GM23338 (cell line): ENCODE data around the gene GDF7. TPM values are rescaled to one million over a fixed set of nuclear protein-coding genes. Genes with fewer than 3 reads are reported as not detected.

Experiments used
- ATAC-seq: fragments of 200-7000 bp; cut with Tn5 transposase; 3 replicates; pipeline ENCODE4 v1.9.1; 2020
- DNase-seq: peaks from one replicate; pipeline ENCODE4 v3.0.0-alpha.2; 2015; ENCODE audit warnings: low spot score
- H2AFZ ChIP-seq: fragments of 200-600 bp; sonication (generic); 2 replicates; pipeline ENCODE4 v1.8.0; 2016; ENCODE audit warnings: antibody characterized with exemption, mild to moderate bottlenecking, moderate library complexity
- H3F3A ChIP-seq: fragments of 200-600 bp; sonication (generic); replicated peaks from 2 replicates; pipeline ENCODE4 v1.8.0; 2017; ENCODE audit warnings: antibody characterized with exemption, mixed run types, low read depth
- H3K27ac ChIP-seq: fragments of 200-600 bp; sonication (generic); 2 replicates; pipeline ENCODE4 v1.6.1; 2016; ENCODE audit warnings: low read depth
- H3K27me3 ChIP-seq: fragments of 200-600 bp; sonication (generic); 2 replicates; pipeline ENCODE4 v1.8.0; 2016; ENCODE audit warnings: mild to moderate bottlenecking, mixed run types, moderate library complexity; ENCODE audit not compliant: insufficient read depth
- H3K36me3 ChIP-seq: fragments of 200-600 bp; sonication (generic); 2 replicates; pipeline ENCODE4 v1.8.0; 2016; ENCODE audit warnings: mild to moderate bottlenecking; ENCODE audit not compliant: insufficient read depth
- H3K4me1 ChIP-seq: fragments of 200-600 bp; sonication (generic); 2 replicates; pipeline ENCODE4 v1.8.0; 2016; ENCODE audit warnings: mild to moderate bottlenecking, moderate library complexity; ENCODE audit not compliant: insufficient read depth
- H3K4me2 ChIP-seq: fragments of 200-600 bp; sonication (generic); 2 replicates; pipeline ENCODE4 v1.7.1; 2017; ENCODE audit warnings: mixed run types
- H3K4me3 ChIP-seq: fragments of 200-600 bp; sonication (generic); 2 replicates; pipeline ENCODE4 v1.6.1; 2016; ENCODE audit warnings: mixed run types
- H3K79me2 ChIP-seq: fragments of 200-600 bp; sonication (generic); replicated peaks from 2 replicates; pipeline ENCODE4 v1.8.0; 2017; ENCODE audit warnings: mild to moderate bottlenecking; ENCODE audit not compliant: insufficient read depth
- H3K9me2 ChIP-seq: fragments of 200-600 bp; sonication (generic); 2 replicates; pipeline ENCODE4 v1.8.0; 2017; ENCODE audit not compliant: insufficient read depth
- H4K20me1 ChIP-seq: fragments of 200-600 bp; sonication (generic); replicated peaks from 2 replicates; pipeline ENCODE4 v1.8.0; 2017; ENCODE audit warnings: mild to moderate bottlenecking; ENCODE audit not compliant: insufficient read depth
- H3K27ac Mint-ChIP-seq: 2 replicates; pipeline ENCODE4 v1.8.0; 2020; ENCODE audit warnings: inconsistent platforms, mild to moderate bottlenecking, moderate library complexity, mixed read lengths
- H3K27me3 Mint-ChIP-seq: 3 replicates; pipeline ENCODE4 v1.8.0; 2022; ENCODE audit warnings: low read depth, mild to moderate bottlenecking, moderate library complexity, mixed read lengths, inconsistent platforms; ENCODE audit not compliant: insufficient read depth, poor library complexity
- H3K36me3 Mint-ChIP-seq: 3 replicates; pipeline ENCODE4 v1.8.0; 2021; ENCODE audit warnings: low read depth, mild to moderate bottlenecking, inconsistent platforms, moderate library complexity, mixed read lengths
- H3K4me1 Mint-ChIP-seq: 3 replicates; pipeline ENCODE4 v1.8.0; 2020; ENCODE audit warnings: mild to moderate bottlenecking, inconsistent platforms, mixed read lengths
- H3K4me3 Mint-ChIP-seq: 3 replicates; pipeline ENCODE4 v1.8.0; 2021; ENCODE audit warnings: moderate library complexity, mild to moderate bottlenecking, inconsistent platforms, mixed read lengths
- H3K9me3 Mint-ChIP-seq: 3 replicates; pipeline ENCODE4 v1.8.0; 2020; ENCODE audit warnings: moderate library complexity, mild to moderate bottlenecking, inconsistent platforms, mixed read lengths
- CTCF ChIP-seq, 2 experiments: fragments of 200-600 bp in 1 of 2; sonication (generic) in 1 of 2; conservative IDR thresholded peaks; 2 replicates each; pipeline versions ENCODE4 v1.5.1 to v1.6.1; 2016 to 2017; ENCODE audit warnings: antibody characterized with exemption in 2 of 2, low read depth in 2 of 2, mild to moderate bottlenecking in 2 of 2, moderate library complexity in 1 of 2
- ETS1 ChIP-seq: IDR thresholded peaks from 2 replicates; pipeline ENCODE4 v1.6.1; 2016; ENCODE audit warnings: antibody characterized with exemption
- EZH2 ChIP-seq: fragments of 200-600 bp; sonication (generic); IDR thresholded peaks from one replicate; pipeline ENCODE4 v1.8.0; 2017; ENCODE audit warnings: antibody characterized with exemption, mild to moderate bottlenecking, low read depth; ENCODE audit not compliant: unreplicated experiment
- JUNB ChIP-seq: IDR thresholded peaks from one replicate; pipeline ENCODE4 v1.6.1; 2016; ENCODE audit warnings: antibody characterized with exemption; ENCODE audit not compliant: unreplicated experiment
- NANOG ChIP-seq: IDR thresholded peaks from 2 replicates; pipeline ENCODE4 v1.6.1; 2016; ENCODE audit warnings: antibody characterized with exemption, borderline replicate concordance
- POLR2AphosphoS5 ChIP-seq: IDR thresholded peaks from 2 replicates; pipeline ENCODE4 v1.6.1; 2016; ENCODE audit warnings: antibody characterized with exemption, low read depth
- REST ChIP-seq: IDR thresholded peaks from one replicate; pipeline ENCODE4 v1.6.1; 2018; ENCODE audit warnings: antibody characterized with exemption; ENCODE audit not compliant: unreplicated experiment
- STAT1 ChIP-seq: IDR thresholded peaks from one replicate; pipeline ENCODE4 v1.6.1; 2016; ENCODE audit warnings: antibody characterized with exemption; ENCODE audit not compliant: unreplicated experiment
- ZNF114 ChIP-seq: fragments of 250-450 bp; sonication (Bioruptor Pico); IDR thresholded peaks from 2 replicates; pipeline ENCODE4 v1.5.0; 2020; ENCODE audit warnings: mild to moderate bottlenecking, moderate library complexity
- ZNF462 ChIP-seq: fragments of 250-450 bp; sonication (Bioruptor Pico); IDR thresholded peaks from 2 replicates; pipeline ENCODE4 v1.5.0; 2020; ENCODE audit warnings: mild to moderate bottlenecking, moderate library complexity
- polyA plus RNA-seq: library from polyadenylated mRNA; unstranded; fragments of >200 nt; fragmentation: Nextera tagmentation; extraction: Ambion mirVana; gene quantifications from 2 replicates; pipeline ENCODE4 v1.2.1, GENCODE V29; 2016
- total RNA-seq: library from RNA; depleted of rRNA; stranded (reverse); fragments of >200 nt; shearing (Covaris generic); gene quantifications from 2 replicates; pipeline ENCODE4 v1.2.3, GENCODE V29; 2014

The GDF7 gene
- total and polyA plus RNA-seq, 2 experiments from 2014 or later, result 0.19 to 0.52 TPM

- DNase-seq, result no peak
- H3K9me2 ChIP-seq, result no peaks in the 10 kb centered on the region
- H3K4me2 ChIP-seq, result no peak overlapping the region
- TF ChIP-seq ETS1 (no peak), JUNB (no peak), POLR2AphosphoS5 (no peak), CTCF (conservative IDR thresholded peaks at IDR 0.05; ENCODE audit: low read depth in 2 of 2) (no peak), STAT1 (no peak)
- Mint-ChIP-seq H3K27me3 (peaks cover 7% of the 10 kb centered on the region), H3K9me3 (no peaks in the 10 kb centered on the region), H3K4me3 (no peak overlapping the region), H3K4me1 (peaks cover 8% of the 10 kb centered on the region; the same call in 2 of the 3 replicates), H3K36me3 (no peaks in the 10 kb centered on the region), H3K27ac (no peak overlapping the region)
- no peak overlapping the region for H3K27ac ChIP-seq
- H4K20me1 ChIP-seq, result no peaks in the 10 kb centered on the region
- no peaks in the 10 kb centered on the region for H3K79me2 ChIP-seq
- no peaks in the 10 kb centered on the region for H3K27me3 ChIP-seq
- H3F3A ChIP-seq, result no peaks in the 10 kb centered on the region
- H2AFZ ChIP-seq, result no peak overlapping the region
- H3K36me3 ChIP-seq, result no peaks in the 10 kb centered on the region
- no peak for ATAC-seq
- no peak overlapping the region for H3K4me3 ChIP-seq
- H3K4me1 ChIP-seq, result no peaks in the 10 kb centered on the region
Measured at GRCh38 chr2:20620271-20620681, 46.7 kb upstream of the GDF7 start.

GRCh38 chr2:20620696-20621365 is 46.1 kb upstream of the GDF7 start:
- Histone ChIP-seq H3K79me2 (no peaks in the 10 kb centered on the region), H3K9me2 (no peaks in the 10 kb centered on the region), H3F3A (no peaks in the 10 kb centered on the region), H3K36me3 (no peaks in the 10 kb centered on the region), H4K20me1 (no peaks in the 10 kb centered on the region), H3K27ac (no peak overlapping the region), H3K4me3 (no peak overlapping the region), H2AFZ (no peak overlapping the region), H3K4me1 (no peaks in the 10 kb centered on the region), H3K27me3 (no peaks in the 10 kb centered on the region), H3K4me2 (no peak overlapping the region)
- no peak for ATAC-seq
- Mint-ChIP-seq H3K4me1 (peaks cover 8% of the 10 kb centered on the region; the same call in 2 of the 3 replicates), H3K27me3 (peaks cover 7% of the 10 kb centered on the region), H3K9me3 (no peaks in the 10 kb centered on the region), H3K4me3 (no peak overlapping the region), H3K27ac (no peak overlapping the region), H3K36me3 (no peaks in the 10 kb centered on the region)
- DNase-seq, result no peak
- TF ChIP-seq REST, result no peak
- no peak for TF ChIP-seq ZNF114 (CRISPR knock-in tag)
- TF ChIP-seq ZNF462 (CRISPR knock-in tag), result no peak
- no peak for TF ChIP-seq EZH2
- TF ChIP-seq NANOG, result no peak
